ENCODE measurements around the gene ZNF667. TPM values are rescaled to one million over a fixed set of nuclear protein-coding genes. Genes with fewer than 3 reads are reported as not detected.

The ZNF667 gene
- total RNA-seq, 1 donor from 2014 or later = 2.0 TPM

- peak; percentile 85 for DNase-seq
- POLR2A ChIA-PET = interaction anchor here (0.6 to 2.7 kb wide), 8 partner anchors 8 to 1945 kb away, joined by 3 to 24 read pairs (median 6); partner anchors contain the start of genes ZNF583, ZNF71 and ZSCAN22
- no peaks in the 10 kb centered on the region for H3K27me3 Mint-ChIP-seq
- H3K4me3 Mint-ChIP-seq = peak within 1 kb of the TSS; percentile 97
- H3K36me3 Mint-ChIP-seq (ENCODE audit: low read depth) = peaks cover 62% of the 10 kb centered on the region
- ATAC-seq (ENCODE audit: low read depth) = peak; percentile 96
- CTCF ChIA-PET = interaction anchor here (0.7 to 2.0 kb wide), 5 partner anchors 9 to 706 kb away, joined by 3 to 5 read pairs (median 3); partner anchors contain the start of gene ZNF583
- peaks cover 13% of the 10 kb centered on the region for H3K4me1 Mint-ChIP-seq
- H3K9me3 Mint-ChIP-seq = peaks cover 30% of the 10 kb centered on the region
- no peak for TF ChIP-seq CTCF (IDR thresholded peaks at IDR 0.05)
- intact Hi-C loops (cut with micrococcal nuclease) = loop anchor here (1.0 to 5.0 kb wide), 10 partner anchors 11 to 1764 kb away; partner anchors contain the start of genes ZFP28, ZNF460, ZNF471 and ZNF548
- H3K27ac Mint-ChIP-seq = peak within 1 kb of the TSS; percentile 96
Observed at GRCh38 chr19:56393119-56394012, 83.8 kb downstream of the ZNF667 start, which contains the start of gene ZNF582. TSS of gene ZNF582 (minus strand) at chr19:56393534. CDS start at chr19:56391752, 1,782 bp downstream.

Other genes starting within 250 kb of the ZNF667 start
- not detected in 2 replicates for gene EDDM13, start 204.6 kb downstream of the ZNF667 start, total RNA-seq
- gene ZSCAN5A, start 162.5 kb downstream of the ZNF667 start, total RNA-seq = 14.0 and 17.8 TPM in 2 replicates
- 7.4 and 7.9 TPM in 2 replicates for gene ZNF582, start 83.8 kb downstream of the ZNF667 start, total RNA-seq
- 5.7 and 6.0 TPM in 2 replicates for gene ZNF583, start 73.0 kb downstream of the ZNF667 start, total RNA-seq
- gene ZNF471, start 30.5 kb upstream of the ZNF667 start, total RNA-seq = 1.8 and 2.1 TPM in 2 replicates
- gene ZFP28, start 61.6 kb upstream of the ZNF667 start, total RNA-seq = 6.2 and 6.5 TPM in 2 replicates
- 5.9 and 6.4 TPM in 2 replicates for gene ZNF470, start 90.1 kb upstream of the ZNF667 start, total RNA-seq
- 6.3 and 6.7 TPM in 2 replicates for gene ZNF71, start 118.0 kb upstream of the ZNF667 start, total RNA-seq
- not detected in 2 replicates for gene SMIM17, start 165.8 kb upstream of the ZNF667 start, total RNA-seq
- 5.5 and 5.7 TPM in 2 replicates for gene ZNF835, start 194.4 kb upstream of the ZNF667 start, total RNA-seq

Data from activated B cell treated with CpG ODN at 0.5 μM for 24 hours (primary cell).